Measurements from ENCODE around the gene SERPINA3.

The SERPINA3 gene

GRCh38 chr14:94656043-94656442, 43.9 kb downstream of the SERPINA3 start:
- DNase-seq, result peak; percentile 20

- DNase-seq, result no peak
Observed at GRCh38 chr14:94659256-94659655, 47.1 kb downstream of the SERPINA3 start.

GRCh38 chr14:94659901-94660300, 47.7 kb downstream of the SERPINA3 start:
- peak; percentile 9 for DNase-seq

GRCh38 chr14:94660306-94660946, 48.2 kb downstream of the SERPINA3 start:
- peak; percentile 23 for DNase-seq

GRCh38 chr14:94663538-94663937, 51.3 kb downstream of the SERPINA3 start:
- no peak for DNase-seq

GRCh38 chr14:94663965-94664704, 51.9 kb downstream of the SERPINA3 start:
- peak; percentile 17 for DNase-seq

- DNase-seq, result peak; percentile 36
Observed at GRCh38 chr14:94665121-94665520, 52.9 kb downstream of the SERPINA3 start.

- no peak for DNase-seq
Observed at GRCh38 chr14:94665544-94665943, 53.4 kb downstream of the SERPINA3 start.

- DNase-seq, result peak; percentile 37
Observed at GRCh38 chr14:94670692-94671285, 58.6 kb downstream of the SERPINA3 start.

- peak; percentile 63 for DNase-seq
Observed at GRCh38 chr14:94671870-94672444, 59.8 kb downstream of the SERPINA3 start.

- DNase-seq, result peak; percentile 28
Observed at GRCh38 chr14:94673071-94673470, 60.9 kb downstream of the SERPINA3 start.
